ENCODE measurements around the gene FN3KRP. TPM values are rescaled to one million over a fixed set of nuclear protein-coding genes. Genes with fewer than 3 reads are reported as not detected.

FN3KRP gene
- total and polyA plus RNA-seq, 4 donors = 10.1 to 15.5 (median 11.0) TPM

DNA sequence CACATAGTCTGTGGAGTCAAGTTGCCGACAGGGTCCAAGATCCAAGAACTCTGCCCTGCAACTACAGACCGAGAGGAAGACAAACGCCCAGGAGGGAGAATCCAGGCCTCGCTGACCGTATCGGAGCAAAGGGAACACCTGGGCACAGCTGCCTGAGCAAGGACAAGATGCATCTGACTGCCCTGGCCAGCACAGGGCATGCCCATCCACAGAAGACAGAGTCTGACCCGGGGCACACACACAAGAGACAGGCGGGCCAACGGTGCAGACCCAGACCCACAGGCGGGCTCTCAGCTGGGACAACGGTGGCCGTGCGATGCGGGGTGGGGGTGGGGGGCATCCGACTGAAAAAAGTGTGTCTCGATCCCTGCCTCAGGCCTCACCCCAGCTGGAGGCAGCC is 24.2 kb upstream of the FN3KRP start:
- Histone ChIP-seq H3K27me3 (ENCODE audit: control insufficient read depth in 4 of 4, insufficient read depth in 4 of 4, low read length in 3 of 4) (no peaks in the 10 kb centered on the region), H3K27ac (ENCODE audit: low read depth in 1 of 2, low read length in 2 of 2) (no peak overlapping the region), H3K36me3 (ENCODE audit: control insufficient read depth in 4 of 4, insufficient read depth in 3 of 4, low read depth in 1 of 4, low read length in 3 of 4) (no peaks in the 10 kb centered on the region), H3K4me3 (ENCODE audit: low read depth in 1 of 3, low read length in 3 of 3) (no peak overlapping the region), H3K4me1 (ENCODE audit: control insufficient read depth in 4 of 4, insufficient read depth in 4 of 4, low read length in 3 of 4) (peaks cover 0 to 13% (median 7%) of the 10 kb centered on the region in 4 donors), H3K9me3 (ENCODE audit: control insufficient read depth in 4 of 4, low read length in 3 of 4) (peaks cover 0 to 6% (median 2%) of the 10 kb centered on the region in 4 donors), H3K9ac (ENCODE audit: low read depth in 1 of 2, low read length in 2 of 2) (no peak overlapping the region)
- WGBS = 88% methylated on average over 16 of the region's 16 CpGs
- no peak for TF ChIP-seq RAD21 (IDR thresholded peaks at IDR 0.05)
- TF ChIP-seq, protein P1, sequence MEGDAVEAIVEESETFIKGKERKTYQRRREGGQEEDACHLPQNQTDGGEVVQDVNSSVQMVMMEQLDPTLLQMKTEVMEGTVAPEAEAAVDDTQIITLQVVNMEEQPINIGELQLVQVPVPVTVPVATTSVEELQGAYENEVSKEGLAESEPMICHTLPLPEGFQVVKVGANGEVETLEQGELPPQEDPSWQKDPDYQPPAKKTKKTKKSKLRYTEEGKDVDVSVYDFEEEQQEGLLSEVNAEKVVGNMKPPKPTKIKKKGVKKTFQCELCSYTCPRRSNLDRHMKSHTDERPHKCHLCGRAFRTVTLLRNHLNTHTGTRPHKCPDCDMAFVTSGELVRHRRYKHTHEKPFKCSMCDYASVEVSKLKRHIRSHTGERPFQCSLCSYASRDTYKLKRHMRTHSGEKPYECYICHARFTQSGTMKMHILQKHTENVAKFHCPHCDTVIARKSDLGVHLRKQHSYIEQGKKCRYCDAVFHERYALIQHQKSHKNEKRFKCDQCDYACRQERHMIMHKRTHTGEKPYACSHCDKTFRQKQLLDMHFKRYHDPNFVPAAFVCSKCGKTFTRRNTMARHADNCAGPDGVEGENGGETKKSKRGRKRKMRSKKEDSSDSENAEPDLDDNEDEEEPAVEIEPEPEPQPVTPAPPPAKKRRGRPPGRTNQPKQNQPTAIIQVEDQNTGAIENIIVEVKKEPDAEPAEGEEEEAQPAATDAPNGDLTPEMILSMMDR (IDR thresholded peaks at IDR 0.05; ENCODE audit: low read depth, low read length, missing input control) = no peak
- DNase-seq (ENCODE audit: low spot score) = no peak

DNA sequence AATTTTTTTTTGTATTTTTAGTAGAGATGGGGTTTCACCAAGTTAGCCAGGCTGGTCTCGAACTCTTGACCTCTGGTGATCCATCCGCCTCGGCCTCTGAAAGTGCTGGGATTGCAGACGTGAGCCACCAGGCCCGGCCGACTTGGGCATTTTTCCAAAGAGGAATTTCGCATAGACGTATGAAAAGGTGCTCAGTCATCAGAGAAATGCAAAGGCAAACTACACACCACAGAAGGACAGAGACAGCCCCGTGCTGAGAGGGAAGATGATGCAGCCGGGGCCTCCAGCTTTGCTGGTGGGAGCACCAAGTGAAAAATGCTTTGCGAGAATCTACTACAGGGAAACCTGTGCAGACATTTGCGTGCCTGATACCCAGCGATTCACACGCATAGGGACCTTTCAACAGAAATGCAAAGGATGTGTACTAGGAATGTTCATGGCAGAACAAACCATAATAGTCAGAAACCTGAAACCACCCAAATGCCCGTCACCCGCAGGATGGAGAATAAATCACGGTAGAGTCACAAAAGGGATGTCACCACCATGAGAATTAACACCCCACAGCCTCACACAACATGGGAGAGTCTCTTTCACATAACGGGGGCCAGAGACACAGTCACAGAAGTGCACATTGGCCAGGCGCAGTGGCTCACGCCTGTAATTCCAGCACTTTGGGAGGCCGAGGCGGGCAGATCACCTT is 23.2 kb upstream of the FN3KRP start:
- no peak for DNase-seq (ENCODE audit: low spot score)
- Histone ChIP-seq H3K9ac (ENCODE audit: low read depth in 1 of 2, low read length in 2 of 2) (no peak overlapping the region), H3K4me3 (ENCODE audit: low read depth in 1 of 3, low read length in 3 of 3) (no peak overlapping the region), H3K27me3 (ENCODE audit: control insufficient read depth in 4 of 4, insufficient read depth in 4 of 4, low read length in 3 of 4) (no peaks in the 10 kb centered on the region), H3K9me3 (ENCODE audit: control insufficient read depth in 4 of 4, low read length in 3 of 4) (peaks cover 0 to 6% (median 2%) of the 10 kb centered on the region in 4 donors), H3K4me1 (ENCODE audit: control insufficient read depth in 4 of 4, insufficient read depth in 4 of 4, low read length in 3 of 4) (peaks cover 3 to 11% (median 9%) of the 10 kb centered on the region in 4 donors), H3K27ac (ENCODE audit: low read depth in 1 of 2, low read length in 2 of 2) (no peak overlapping the region), H3K36me3 (ENCODE audit: control insufficient read depth in 4 of 4, insufficient read depth in 3 of 4, low read depth in 1 of 4, low read length in 3 of 4) (no peaks in the 10 kb centered on the region)
- 95% methylated on average over 22 of the region's 22 CpGs for WGBS
- TF ChIP-seq HNF4G (IDR thresholded peaks at IDR 0.05) = no peak
- TF ChIP-seq, protein P2, sequence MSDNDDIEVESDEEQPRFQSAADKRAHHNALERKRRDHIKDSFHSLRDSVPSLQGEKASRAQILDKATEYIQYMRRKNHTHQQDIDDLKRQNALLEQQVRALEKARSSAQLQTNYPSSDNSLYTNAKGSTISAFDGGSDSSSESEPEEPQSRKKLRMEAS (IDR thresholded peaks at IDR 0.05) = no peak
- no peak for TF ChIP-seq FOXA2 (IDR thresholded peaks at IDR 0.05)
- TF ChIP-seq YY1 (IDR thresholded peaks at IDR 0.05) = no peak
- TF ChIP-seq, protein P1 (IDR thresholded peaks at IDR 0.05; ENCODE audit: low read depth, low read length, missing input control) = no peak
- TF ChIP-seq RAD21 (IDR thresholded peaks at IDR 0.05) = no peak

DNA sequence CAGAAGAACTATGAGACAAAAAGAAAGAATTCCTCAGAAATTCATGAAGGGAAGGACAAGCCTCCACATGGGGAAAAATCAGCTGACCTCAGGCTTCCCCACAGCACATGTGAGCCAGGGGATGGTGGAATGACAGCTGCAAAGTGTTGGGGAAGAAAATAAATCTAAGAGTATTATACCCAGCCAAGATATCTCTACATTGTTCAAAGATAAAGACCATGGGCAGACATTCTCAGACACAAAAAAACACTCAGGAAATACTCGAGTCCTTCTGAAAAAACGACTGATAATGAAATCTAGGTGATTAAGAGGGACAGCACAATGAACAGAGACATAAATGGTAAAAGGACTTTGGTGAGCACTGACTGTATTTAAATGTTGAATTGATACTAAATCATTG is 21.9 kb upstream of the FN3KRP start:
- Histone ChIP-seq H3K4me1 (ENCODE audit: control insufficient read depth in 4 of 4, insufficient read depth in 4 of 4, low read length in 3 of 4) (peaks cover 10 to 18% (median 14%) of the 10 kb centered on the region in 4 donors), H3K9me3 (ENCODE audit: control insufficient read depth in 4 of 4, low read length in 3 of 4) (peaks cover 0 to 6% (median 2%) of the 10 kb centered on the region in 4 donors), H3K27ac (ENCODE audit: low read depth in 1 of 2, low read length in 2 of 2) (no peak overlapping the region), H3K27me3 (ENCODE audit: control insufficient read depth in 4 of 4, insufficient read depth in 4 of 4, low read length in 3 of 4) (no peaks in the 10 kb centered on the region), H3K36me3 (ENCODE audit: control insufficient read depth in 4 of 4, insufficient read depth in 3 of 4, low read depth in 1 of 4, low read length in 3 of 4) (no peaks in the 10 kb centered on the region), H3K9ac (ENCODE audit: low read depth in 1 of 2, low read length in 2 of 2) (no peak overlapping the region), H3K4me3 (ENCODE audit: low read depth in 1 of 3, low read length in 3 of 3) (no peak overlapping the region)
- TF ChIP-seq FOXA2 (IDR thresholded peaks at IDR 0.05) (no peak), SP1 (IDR thresholded peaks at IDR 0.05) (no peak), GABPA (IDR thresholded peaks at IDR 0.05 in 1 of 2, conservative IDR thresholded peaks at IDR 0.05 in 1 of 2) (no peak), TAF1 (conservative IDR thresholded peaks at IDR 0.05) (no peak), YY1 (IDR thresholded peaks at IDR 0.05) (no peak), FOXA1 (IDR thresholded peaks at IDR 0.05) (no peak), HNF4G (IDR thresholded peaks at IDR 0.05) (no peak), HNF4A (conservative IDR thresholded peaks at IDR 0.05) (no peak), RXRA (IDR thresholded peaks at IDR 0.05) (no peak), RAD21 (IDR thresholded peaks at IDR 0.05) (no peak)
- TF ChIP-seq, protein P2 (IDR thresholded peaks at IDR 0.05) = no peak
- TF ChIP-seq, protein P1 (IDR thresholded peaks at IDR 0.05; ENCODE audit: low read depth, low read length, missing input control) = no peak
- TF ChIP-seq, protein P3, sequence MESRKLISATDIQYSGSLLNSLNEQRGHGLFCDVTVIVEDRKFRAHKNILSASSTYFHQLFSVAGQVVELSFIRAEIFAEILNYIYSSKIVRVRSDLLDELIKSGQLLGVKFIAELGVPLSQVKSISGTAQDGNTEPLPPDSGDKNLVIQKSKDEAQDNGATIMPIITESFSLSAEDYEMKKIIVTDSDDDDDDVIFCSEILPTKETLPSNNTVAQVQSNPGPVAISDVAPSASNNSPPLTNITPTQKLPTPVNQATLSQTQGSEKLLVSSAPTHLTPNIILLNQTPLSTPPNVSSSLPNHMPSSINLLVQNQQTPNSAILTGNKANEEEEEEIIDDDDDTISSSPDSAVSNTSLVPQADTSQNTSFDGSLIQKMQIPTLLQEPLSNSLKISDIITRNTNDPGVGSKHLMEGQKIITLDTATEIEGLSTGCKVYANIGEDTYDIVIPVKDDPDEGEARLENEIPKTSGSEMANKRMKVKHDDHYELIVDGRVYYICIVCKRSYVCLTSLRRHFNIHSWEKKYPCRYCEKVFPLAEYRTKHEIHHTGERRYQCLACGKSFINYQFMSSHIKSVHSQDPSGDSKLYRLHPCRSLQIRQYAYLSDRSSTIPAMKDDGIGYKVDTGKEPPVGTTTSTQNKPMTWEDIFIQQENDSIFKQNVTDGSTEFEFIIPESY (IDR thresholded peaks at IDR 0.05) = no peak
- TF ChIP-seq, protein P4, sequence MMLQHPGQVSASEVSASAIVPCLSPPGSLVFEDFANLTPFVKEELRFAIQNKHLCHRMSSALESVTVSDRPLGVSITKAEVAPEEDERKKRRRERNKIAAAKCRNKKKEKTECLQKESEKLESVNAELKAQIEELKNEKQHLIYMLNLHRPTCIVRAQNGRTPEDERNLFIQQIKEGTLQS (IDR thresholded peaks at IDR 0.05) = no peak
- DNase-seq (ENCODE audit: low spot score) = no peak
- WGBS = 72% methylated on average over 2 of the region's 2 CpGs

Measured in liver (tissue), 9 donors.